Uterus (tissue), 2 donors: ENCODE measurements around the gene NDST4.

Experiments used
- CTCF ChIP-seq, 4 experiments: fragments of 200-600 bp in 2 of 4; fragments of 450-650 bp in 2 of 4; sonication (generic) in 2 of 4; IDR thresholded peaks; one replicate each; pipeline ENCODE4 v1.5.1; 2016 to 2019; ENCODE audit warnings: antibody characterized with exemption in 4 of 4, mild to moderate bottlenecking in 2 of 4, moderate library complexity in 1 of 4
- POLR2A ChIP-seq, 2 donors: fragments of 450-650 bp; IDR thresholded peaks; one replicate each; pipeline ENCODE4 v1.6.1; 2016; ENCODE audit warnings: antibody characterized with exemption in 2 of 2, mild to moderate bottlenecking in 1 of 2, moderate library complexity in 1 of 2

GRCh38 chr4:115101675-115102074 lies 11.7 kb downstream of the NDST4 start:
- TF ChIP-seq POLR2A (IDR thresholded peaks at IDR 0.05) (no peak), CTCF (IDR thresholded peaks at IDR 0.05) (no peak)
